ENCODE results near the gene UTP18. TPM values are rescaled to one million over a fixed set of nuclear protein-coding genes. Genes with fewer than 3 reads are reported as not detected.

UTP18 gene
- total and polyA plus RNA-seq, 9 of the 15 experiments (the other 6 are each of a cell fraction or from before 2014, with no cell fraction given), result 31.1 to 99.2 (median 66.7) TPM

DNA sequence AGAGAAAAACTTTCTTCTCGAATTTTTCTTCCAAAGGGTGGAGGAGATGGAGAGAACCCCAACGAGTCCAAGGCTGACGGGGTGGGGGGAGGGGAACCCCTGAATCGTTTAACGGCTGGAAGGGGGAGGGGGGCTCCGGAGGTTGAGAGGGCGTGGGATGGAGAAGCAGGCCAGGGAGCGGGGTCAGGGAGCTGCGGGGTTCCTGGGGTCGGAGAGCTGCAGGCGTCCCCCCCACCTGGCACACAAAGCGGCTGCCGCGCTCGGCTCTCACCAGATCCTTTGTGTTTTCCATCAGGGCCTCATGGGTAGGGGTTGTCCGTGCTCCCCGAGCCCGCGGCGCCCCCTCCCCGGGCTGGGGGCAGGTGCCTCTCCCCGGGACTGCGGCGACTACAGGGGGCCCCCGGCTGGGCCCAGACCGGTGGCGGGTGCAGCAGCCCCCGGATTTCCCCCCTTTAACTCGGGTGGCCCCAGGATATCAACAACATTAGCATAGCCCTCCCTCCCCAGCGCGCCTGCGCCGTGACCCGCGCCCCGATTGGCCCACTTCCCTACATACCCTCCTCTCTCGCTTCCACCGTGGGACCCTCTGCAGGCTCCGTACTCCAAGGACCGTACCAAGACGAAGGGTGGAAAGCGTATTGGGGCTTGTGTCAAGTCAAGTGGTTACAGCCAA, 646 bp upstream of the UTP18 start, which contains the start of gene MBTD1 (continued):
- TF ChIP-seq XRCC5 (IDR thresholded peaks at IDR 0.05; ENCODE audit: low read depth, low read length), result no peak
- TF ChIP-seq CREB3L1 (IDR thresholded peaks at IDR 0.05; ENCODE audit: borderline replicate concordance, low read depth), result no peak
- 0 out of 2 replicates have a peak, but pooled peaks have one; percentile 13 for TF ChIP-seq HDAC2 (IDR thresholded peaks at IDR 0.05)
- TF ChIP-seq ZNF217 (CRISPR knock-in tag; IDR thresholded peaks at IDR 0.05), result no peak
- no peak for TF ChIP-seq WHSC1 (IDR thresholded peaks at IDR 0.05; ENCODE audit: low read length)
- TF ChIP-seq KLF6 (CRISPR knock-in tag; IDR thresholded peaks at IDR 0.05; ENCODE audit: borderline replicate concordance), result no peak
- TF ChIP-seq GABPA (tag; conservative IDR thresholded peaks at IDR 0.05; ENCODE audit: low read depth), result no peak
- TF ChIP-seq SPI1 (IDR thresholded peaks at IDR 0.05; ENCODE audit: borderline replicate concordance, low read depth, low read length), result peak; percentile 76
- no peak for TF ChIP-seq ZNF124 (CRISPR knock-in tag; IDR thresholded peaks at IDR 0.05)
- TF ChIP-seq, protein P1, sequence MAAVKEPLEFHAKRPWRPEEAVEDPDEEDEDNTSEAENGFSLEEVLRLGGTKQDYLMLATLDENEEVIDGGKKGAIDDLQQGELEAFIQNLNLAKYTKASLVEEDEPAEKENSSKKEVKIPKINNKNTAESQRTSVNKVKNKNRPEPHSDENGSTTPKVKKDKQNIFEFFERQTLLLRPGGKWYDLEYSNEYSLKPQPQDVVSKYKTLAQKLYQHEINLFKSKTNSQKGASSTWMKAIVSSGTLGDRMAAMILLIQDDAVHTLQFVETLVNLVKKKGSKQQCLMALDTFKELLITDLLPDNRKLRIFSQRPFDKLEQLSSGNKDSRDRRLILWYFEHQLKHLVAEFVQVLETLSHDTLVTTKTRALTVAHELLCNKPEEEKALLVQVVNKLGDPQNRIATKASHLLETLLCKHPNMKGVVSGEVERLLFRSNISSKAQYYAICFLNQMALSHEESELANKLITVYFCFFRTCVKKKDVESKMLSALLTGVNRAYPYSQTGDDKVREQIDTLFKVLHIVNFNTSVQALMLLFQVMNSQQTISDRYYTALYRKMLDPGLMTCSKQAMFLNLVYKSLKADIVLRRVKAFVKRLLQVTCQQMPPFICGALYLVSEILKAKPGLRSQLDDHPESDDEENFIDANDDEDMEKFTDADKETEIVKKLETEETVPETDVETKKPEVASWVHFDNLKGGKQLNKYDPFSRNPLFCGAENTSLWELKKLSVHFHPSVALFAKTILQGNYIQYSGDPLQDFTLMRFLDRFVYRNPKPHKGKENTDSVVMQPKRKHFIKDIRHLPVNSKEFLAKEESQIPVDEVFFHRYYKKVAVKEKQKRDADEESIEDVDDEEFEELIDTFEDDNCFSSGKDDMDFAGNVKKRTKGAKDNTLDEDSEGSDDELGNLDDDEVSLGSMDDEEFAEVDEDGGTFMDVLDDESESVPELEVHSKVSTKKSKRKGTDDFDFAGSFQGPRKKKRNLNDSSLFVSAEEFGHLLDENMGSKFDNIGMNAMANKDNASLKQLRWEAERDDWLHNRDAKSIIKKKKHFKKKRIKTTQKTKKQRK (IDR thresholded peaks at IDR 0.05; ENCODE audit: borderline replicate concordance, low read depth, low read length), result no peak
- TF ChIP-seq STAG1 (CRISPR knock-in tag; IDR thresholded peaks at IDR 0.05; ENCODE audit: borderline replicate concordance), result no peak
- TF ChIP-seq ZNF644 (tag; IDR thresholded peaks at IDR 0.05; ENCODE audit: low read depth), result no peak
- TF ChIP-seq C11orf30 (IDR thresholded peaks at IDR 0.05; ENCODE audit: low read depth), result peak; percentile 73; the same call in 1 of the 2 replicates
- TF ChIP-seq, protein P2, sequence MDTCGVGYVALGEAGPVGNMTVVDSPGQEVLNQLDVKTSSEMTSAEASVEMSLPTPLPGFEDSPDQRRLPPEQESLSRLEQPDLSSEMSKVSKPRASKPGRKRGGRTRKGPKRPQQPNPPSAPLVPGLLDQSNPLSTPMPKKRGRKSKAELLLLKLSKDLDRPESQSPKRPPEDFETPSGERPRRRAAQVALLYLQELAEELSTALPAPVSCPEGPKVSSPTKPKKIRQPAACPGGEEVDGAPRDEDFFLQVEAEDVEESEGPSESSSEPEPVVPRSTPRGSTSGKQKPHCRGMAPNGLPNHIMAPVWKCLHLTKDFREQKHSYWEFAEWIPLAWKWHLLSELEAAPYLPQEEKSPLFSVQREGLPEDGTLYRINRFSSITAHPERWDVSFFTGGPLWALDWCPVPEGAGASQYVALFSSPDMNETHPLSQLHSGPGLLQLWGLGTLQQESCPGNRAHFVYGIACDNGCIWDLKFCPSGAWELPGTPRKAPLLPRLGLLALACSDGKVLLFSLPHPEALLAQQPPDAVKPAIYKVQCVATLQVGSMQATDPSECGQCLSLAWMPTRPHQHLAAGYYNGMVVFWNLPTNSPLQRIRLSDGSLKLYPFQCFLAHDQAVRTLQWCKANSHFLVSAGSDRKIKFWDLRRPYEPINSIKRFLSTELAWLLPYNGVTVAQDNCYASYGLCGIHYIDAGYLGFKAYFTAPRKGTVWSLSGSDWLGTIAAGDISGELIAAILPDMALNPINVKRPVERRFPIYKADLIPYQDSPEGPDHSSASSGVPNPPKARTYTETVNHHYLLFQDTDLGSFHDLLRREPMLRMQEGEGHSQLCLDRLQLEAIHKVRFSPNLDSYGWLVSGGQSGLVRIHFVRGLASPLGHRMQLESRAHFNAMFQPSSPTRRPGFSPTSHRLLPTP (IDR thresholded peaks at IDR 0.05; ENCODE audit: borderline replicate concordance, extremely low read depth, insufficient read length), result no peak
- TF ChIP-seq NKRF (IDR thresholded peaks at IDR 0.05; ENCODE audit: borderline replicate concordance), result peak; percentile 20
